Measurements from ENCODE around the gene ZNF93.
"Not testable (repeated sequence)": the region's sequence is repeated elsewhere in the genome, so short reads cannot be mapped to it uniquely, and the experiment has no call there.

ZNF93 gene

DNA sequence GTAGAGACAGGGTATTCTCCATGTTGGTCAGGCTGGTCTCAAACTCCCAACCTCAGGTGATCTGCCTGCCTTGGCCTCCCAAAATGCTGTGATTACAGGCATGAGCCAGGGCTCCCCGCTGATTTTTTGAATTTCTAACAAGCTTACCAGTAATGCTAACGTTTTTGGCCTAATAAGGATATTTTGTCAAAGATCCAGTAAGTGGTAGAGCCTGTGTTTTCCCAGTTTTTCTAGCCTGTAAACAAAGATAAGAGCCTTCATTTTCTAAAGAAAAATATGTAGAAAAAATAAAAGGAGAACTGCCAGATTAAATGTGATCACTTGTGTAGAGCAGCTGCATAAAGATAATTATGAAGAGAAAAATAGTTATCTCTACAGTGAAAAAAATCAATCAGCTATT is 37.7 kb downstream of the ZNF93 start:
- no peak for DNase-seq

DNA sequence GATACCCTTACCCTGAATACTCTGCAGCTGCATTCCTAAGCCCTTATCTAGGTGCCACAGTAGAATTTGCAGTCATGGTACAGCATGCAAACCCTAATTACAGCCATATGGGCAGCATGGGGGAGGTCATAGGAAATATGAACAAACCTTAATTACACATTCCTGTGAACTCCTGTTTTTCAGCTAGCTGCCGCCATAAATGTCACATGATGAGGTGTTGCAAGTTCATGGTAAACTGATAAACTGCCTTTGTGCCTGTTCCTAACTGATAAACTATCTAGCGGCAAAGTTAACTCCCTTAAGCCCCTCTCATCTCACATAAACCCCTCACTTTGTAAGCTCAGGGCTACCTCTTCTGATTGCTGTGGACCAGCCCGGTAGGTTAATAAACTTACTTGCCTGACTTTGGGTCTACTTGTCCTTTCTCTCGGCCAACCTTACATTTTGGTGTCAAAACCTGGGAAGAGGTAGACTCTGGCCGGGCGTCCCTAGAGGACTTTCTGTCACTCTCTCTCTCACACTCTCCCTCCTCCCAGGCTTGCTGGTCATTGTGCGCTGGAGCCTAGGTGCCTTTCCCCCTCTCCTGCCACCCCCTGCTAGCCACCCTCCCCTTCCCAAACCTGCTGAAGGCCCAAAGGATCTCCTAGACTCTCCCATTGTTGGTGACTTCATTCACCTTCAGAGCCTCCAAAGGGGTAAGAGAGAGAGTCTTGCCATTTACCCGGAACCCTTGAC is 43.3 kb downstream of the ZNF93 start:
- no peak for DNase-seq

DNA sequence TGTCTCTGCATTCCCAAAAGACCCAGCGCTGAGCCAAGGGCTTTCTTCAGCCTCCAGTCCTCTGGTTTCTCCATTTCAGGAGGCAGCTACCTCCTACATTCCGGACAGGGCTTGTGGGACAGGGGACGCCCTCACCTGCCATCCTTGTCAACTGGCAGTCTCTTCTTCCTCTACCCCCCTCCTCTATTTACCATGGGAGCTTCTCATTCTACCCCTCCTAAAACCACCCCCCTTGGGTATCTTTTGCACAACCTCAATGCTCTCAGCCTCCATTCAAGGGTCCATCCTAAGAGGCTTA is 43.8 kb downstream of the ZNF93 start:
- DNase-seq, result no peak

DNA sequence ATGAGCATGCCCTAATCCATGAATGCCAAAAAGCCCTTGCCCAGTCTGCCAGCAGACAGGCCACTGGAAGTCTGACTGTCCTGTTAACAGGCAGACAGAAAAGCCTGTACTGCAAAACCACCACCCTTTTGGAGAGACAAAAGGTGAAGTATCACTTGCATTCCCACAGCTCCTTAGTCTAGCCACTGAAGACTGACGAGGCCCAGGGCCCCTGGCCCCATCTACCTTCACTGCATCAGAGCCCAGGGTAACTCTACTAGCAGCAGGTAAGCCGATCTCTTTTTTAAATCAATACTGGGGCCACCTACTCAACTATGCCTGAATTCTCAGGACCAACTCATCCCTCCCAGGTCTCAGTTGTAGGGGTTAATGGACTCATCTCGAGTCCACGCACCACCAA is 45.5 kb downstream of the ZNF93 start:
- DNase-seq, result no peak

DNA sequence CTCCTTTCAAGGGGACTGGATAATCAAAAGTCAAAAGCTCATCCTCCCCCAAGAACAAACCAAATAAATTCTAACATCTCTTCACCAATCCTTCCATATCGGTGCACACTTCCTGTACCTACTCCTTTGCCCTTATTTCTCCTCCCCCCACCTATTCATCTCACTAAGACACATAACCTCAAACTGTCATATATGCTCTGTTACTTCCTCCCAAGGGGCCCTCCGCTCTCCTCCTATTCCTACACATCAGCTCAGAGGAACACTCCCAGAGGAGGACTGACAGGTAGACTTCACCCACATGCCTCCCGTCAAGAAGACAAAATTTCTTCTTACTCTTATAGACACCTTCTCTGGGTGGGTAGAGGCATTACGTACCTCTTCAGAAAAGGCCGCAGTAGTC is 48.1 kb downstream of the ZNF93 start:
- DNase-seq, result no peak

DNA sequence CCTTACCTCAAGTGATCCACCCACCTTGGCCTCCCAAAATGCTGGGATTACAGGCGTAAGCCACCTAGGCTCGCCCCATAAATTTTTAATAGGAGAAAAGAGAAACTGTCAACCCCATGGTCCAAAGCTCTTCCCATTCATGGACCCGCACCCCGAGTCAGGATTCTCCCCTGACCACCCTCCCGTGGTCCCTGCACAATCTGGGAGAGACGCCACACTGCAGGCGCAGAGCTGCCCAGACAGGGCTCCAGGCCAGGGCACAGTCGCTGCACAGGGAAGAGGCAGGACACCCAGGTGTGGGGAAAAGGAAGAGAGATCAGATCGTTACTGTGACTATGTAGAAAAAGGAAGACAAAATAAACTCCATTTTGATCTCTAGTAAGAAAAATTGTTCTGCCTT is 54.5 kb downstream of the ZNF93 start:
- no peak for DNase-seq

DNA sequence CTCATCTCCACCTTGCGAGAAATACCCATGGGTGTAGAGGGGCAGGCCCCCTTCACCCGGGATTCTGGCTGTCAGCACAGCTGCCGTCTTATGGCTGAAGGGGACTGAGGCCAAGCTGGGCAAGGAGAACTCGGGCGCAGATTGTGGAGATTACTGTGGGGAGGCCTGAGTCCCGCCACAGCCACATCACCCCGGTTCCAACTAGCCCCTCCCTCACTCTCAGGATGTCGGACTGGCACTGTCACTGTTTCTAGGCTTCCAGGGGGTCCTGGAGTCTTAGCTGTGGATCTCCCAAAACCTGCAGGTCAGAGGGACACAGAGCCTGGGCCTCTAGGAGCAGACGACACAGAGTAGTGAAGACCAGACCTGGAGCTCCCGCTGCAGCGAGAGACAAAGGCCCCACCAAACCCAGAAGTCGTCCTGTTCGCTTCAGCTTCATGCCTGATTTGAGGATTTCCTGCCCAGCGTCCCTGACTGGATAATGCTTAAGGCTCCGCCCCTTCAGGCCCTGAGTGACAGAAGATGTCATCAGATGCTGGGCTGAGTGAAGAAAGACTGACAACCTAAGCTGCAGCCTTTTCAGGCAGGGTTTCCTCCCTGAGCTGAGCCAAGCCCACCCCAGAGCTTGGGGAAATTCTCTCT is 55.8 kb downstream of the ZNF93 start:
- no peak for DNase-seq

DNA sequence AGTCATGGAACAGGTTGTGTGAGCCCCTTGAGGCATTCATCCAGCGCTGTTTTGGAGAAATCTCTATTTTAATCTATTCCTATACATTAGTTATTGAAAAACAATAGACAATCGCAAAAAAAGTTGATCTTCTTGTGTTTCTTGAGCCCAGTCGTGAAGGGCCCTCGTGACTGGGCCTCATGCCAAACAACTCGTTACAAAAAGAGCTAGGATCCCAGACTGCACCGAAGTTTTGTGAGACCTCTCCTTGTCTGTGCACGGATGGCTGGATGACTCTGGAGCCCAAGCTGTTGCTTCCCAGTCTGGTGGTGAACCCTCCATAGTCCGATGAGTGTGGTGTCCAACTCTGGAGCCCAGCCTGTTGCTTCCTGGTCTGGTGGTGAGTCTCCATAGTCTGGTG is 57.0 kb downstream of the ZNF93 start:
- DNase-seq, result not testable (repeated sequence)

DNA sequence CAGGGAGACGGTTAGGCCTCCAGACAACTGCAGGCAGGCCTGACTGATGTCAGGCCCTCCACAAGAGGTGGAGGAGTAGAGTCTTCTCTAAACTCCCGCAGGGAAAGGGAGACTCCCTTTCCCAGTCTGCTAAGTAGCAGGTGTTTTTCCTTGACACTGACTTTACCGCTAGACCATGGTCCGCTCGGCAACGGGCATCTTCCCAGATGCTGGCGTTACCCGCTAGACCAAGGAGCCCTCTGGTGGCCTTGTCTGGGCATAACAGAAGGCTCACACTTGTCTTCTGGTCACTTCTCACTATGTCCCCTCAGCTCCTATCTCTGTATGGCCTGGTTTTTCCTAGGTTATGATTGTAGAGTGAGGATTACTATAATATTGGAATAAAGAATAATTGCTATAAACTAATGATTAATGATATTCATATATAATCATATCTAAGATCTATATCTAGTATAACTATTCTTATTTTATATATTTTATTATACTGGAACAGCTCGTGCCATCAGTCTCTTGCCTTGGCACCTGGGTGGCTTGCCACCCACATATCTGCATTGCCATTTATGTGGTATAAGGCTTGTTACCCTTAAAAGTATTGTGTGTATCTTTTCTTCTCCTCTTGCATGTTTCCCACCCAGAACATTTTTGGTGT is 58.5 kb downstream of the ZNF93 start:
- peak; percentile 10 to 31 (median 30) for DNase-seq

DNA sequence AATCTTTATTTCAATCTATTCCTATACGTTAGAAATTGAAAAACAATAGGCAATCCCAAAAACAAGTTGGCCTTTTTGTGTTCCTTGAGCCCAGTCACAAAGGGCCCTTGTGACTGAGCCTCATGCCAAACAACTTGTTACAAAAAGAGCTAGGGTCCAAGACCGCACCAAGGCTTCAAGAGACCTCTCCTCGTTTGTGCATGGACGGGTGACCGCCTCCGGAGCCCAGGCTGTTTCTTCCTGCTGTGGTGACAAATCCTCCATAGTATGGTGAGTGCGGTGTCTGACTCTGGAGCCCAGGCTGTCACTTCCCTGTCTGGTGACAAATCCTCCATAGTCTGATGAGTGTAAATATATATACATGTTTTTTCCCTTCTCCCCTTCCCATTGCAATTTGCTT is 63.7 kb downstream of the ZNF93 start:
- no peak for DNase-seq

DNA sequence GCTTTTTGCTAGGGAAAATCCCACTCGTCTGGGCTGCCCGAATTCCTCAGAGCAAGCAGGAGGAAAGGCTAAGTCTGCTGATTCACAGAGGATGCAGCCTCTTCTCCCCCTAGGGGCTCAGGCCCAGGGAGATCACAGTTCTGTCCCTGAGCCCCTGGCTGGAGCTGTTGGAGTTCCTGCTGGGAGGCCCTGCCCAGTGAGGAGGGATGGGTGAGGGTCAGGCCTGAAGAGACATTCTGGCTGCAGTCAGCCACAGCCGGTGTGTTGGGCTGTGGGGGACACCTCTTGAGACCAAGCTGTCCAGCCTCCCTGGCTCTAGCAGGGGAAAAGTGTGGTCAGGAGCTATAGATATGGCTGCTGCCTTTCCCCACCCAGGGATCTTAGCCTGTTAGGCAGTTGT is 65.4 kb downstream of the ZNF93 start:
- not testable (repeated sequence) for DNase-seq

DNA sequence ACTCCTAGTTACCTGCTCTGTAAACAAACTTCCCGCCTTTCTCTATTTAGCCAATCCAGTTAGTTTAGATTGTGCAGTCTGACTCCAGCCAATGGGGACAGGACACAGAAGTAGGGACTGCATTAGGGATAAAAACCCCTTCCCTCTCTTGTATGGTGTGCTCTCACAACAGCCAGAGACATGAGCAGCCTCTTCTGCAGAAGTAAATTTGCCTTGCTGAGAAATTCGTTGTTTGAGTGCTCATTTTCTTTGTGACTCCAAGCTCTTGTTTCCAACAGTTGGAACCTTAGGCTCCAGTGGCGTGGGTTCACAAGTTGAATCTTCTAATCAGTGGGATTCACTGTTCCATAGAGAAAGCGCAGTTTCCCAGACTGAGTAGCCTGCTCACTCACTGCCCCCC is 66.1 kb downstream of the ZNF93 start:
- no peak for DNase-seq

Measured in activated CD4-positive, CD25-positive, alpha-beta regulatory T cell (primary cell).